ENCODE data around the gene VAT1L.

The VAT1L gene

DNA sequence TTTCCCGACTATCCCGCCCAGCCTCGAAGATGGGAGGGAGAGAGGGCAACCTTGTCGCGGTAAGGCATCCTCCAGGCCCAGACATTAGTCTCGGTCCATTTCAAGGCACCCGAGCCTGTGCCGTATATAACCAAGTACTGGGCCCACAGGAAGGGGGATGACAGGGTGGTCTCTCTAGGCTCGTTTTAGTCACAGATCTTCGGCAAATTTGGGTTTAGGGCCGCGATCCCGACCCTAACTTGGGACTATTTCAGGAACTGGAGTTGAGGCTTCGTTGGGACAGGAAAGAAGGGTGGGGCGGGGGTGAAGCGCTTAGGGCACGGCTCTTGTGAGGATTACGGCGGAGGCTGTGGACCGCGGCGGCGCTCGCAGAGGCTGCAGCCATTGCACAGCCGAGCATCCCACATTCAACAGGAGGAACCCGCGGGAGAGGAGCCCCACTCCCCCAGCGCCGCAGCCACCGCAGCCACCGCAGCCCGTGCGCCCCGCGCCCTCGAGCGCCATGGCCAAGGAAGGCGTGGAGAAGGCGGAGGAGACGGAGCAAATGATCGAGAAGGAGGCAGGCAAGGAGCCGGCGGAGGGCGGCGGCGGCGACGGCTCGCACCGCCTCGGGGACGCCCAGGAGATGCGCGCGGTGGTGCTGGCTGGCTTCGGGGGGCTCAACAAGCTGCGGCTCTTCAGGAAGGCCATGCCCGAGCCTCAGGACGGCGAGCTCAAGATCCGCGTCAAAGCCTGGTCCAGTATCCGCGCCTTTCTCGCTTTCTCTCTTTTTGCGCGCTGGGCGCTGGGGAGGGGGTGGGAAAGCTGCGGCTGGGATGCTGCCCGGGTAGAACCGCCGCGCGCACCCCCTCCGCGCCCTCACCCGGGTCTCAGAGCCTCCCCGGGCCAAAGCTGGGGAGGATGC, at the start of gene VAT1L:
Gene VAT1L, plus strand, starts transcription at position 384 of the 904 bp plus-strand sequence. Its CDS starts 119 bp downstream, at position 503.
- no peak for DNase-seq (ENCODE audit: low read depth)

GRCh38 chr16:77738706-77739558, 49.4 kb upstream of the VAT1L start:
- DNase-seq (ENCODE audit: low read depth) = no peak

- no peak for DNase-seq (ENCODE audit: low read depth)
Measured at GRCh38 chr16:77739559-77739892, 48.8 kb upstream of the VAT1L start.

DNA sequence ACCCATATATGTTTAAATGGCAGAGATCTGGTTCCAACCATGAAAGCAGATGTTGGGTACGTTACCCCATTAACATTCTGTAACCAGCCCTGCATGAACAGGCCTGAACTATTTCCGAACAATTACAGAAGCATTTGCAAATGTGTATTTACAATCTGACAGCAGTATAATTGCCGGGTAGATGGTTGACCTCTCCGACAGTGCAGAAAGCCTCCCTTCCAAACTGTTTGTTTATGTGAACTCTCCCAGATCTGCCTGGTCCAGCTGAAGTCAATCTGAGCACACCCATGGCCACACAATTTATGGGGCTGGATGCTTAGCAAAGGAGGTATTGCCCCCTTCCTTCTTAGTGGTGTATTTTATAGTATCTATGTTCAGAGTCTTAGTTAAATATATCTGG, 44.2 kb upstream of the VAT1L start:
- no peak for DNase-seq (ENCODE audit: low read depth)

GRCh38 chr16:77745972-77746371, 42.4 kb upstream of the VAT1L start:
- DNase-seq (ENCODE audit: low read depth) = no peak

- DNase-seq (ENCODE audit: low read depth) = no peak
Measured at GRCh38 chr16:77748421-77749005, 39.9 kb upstream of the VAT1L start.

- no peak for DNase-seq (ENCODE audit: low read depth)
Measured at GRCh38 chr16:77749415-77749814, 38.9 kb upstream of the VAT1L start.

DNA sequence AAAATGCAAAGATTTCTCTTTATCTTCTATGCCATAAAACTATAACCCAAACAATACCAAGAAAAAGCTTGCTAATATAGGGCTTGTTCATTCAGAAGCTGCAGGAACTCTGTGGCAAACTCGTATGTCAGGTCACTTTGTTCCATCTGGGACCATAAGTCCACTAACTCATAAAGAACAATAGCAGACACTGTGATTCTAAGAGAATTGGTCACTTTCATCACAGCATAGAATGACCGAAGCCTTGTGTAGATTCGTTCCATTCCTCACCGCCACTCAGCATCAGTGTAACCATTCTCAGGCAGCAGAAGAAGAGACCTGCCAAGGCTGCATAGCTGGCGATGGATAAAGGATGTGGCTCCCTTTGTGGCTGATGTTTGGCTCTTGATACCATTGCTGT, 30.3 kb upstream of the VAT1L start:
- DNase-seq (ENCODE audit: low read depth) = no peak

DNA sequence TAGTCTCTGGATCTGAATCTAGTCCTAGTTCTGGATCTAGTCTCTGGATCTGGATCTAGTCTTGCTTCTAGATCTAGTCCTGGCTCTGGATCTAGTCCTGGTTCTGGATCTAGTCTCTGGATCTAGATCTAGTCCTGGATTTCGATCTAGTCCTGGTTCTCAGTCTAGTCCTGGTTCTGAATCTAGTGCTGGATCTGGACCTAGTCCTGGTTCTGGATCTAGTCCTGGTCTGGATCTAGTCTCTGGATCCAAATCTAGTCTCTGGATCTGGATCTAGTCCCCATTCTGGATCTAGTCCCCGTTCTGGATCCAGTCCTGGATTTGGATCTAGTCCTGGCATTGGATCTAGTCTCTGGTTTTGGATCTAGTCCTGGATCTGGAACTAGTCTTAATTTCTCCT, 29.9 kb upstream of the VAT1L start:
- DNase-seq (ENCODE audit: low read depth) = no peak

DNA sequence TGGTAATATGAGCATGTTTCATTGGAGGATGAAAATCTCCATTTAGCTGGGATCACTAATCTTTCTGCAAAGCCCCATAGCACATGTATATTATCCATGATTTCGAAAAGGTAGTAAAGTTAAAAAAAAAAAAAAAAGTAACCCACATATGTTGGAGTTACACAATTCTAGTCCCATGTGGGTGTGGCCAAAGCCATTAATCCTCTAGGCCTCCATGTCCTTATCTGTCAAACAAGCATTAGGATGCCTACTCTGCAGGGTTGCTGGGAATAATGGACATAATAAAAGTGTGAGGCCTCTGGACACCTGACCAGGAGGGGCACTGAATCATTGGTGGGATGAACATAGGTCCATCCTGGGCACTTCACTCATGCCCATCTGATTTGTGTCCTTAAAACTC, 29.2 kb upstream of the VAT1L start:
- DNase-seq (ENCODE audit: low read depth) = no peak

DNA sequence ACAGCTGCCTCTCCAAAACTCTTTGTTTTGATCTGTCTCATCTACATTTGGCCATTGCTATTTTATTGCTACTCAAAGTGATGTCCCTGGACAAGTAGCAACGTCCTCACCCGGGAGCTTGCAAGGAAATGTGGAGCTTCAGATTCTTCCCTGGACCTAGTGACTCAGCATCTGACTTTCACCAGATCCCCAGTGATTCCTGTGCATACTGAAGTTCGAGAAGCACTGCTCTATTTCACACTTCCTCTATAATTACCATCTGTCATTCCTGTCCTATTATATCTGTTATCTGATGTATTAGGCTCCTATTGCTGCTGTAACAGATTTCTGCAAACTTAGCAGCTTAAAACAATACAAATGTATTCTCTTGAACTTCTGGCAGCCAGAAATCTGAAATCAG, 28.5 kb upstream of the VAT1L start:
- no peak for DNase-seq (ENCODE audit: low read depth)

- no peak for DNase-seq (ENCODE audit: low read depth)
Measured at GRCh38 chr16:77760800-77761199, 27.6 kb upstream of the VAT1L start.

DNA sequence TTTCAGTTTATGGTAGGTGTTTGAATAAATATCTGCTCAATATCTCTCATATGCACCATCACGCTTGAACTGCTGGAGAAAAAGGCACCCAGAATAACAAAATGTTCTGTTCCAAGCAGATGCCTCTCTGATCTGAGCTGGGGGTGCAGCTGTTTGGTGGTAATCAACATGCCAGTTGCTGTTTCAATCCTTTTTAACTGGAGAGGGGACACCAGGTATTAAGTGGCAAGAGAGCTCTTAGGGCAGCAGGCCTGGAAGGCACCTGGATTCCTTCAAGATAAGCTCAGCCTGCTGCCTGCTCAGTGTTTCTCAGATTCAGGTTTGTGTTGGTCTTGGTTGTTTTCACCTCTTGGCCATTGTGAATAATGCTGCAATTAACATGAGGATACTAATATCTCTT, 27.2 kb upstream of the VAT1L start:
- no peak for DNase-seq (ENCODE audit: low read depth)

- no peak for DNase-seq (ENCODE audit: low read depth)
Measured at GRCh38 chr16:77762262-77762661, 26.1 kb upstream of the VAT1L start.

DNA sequence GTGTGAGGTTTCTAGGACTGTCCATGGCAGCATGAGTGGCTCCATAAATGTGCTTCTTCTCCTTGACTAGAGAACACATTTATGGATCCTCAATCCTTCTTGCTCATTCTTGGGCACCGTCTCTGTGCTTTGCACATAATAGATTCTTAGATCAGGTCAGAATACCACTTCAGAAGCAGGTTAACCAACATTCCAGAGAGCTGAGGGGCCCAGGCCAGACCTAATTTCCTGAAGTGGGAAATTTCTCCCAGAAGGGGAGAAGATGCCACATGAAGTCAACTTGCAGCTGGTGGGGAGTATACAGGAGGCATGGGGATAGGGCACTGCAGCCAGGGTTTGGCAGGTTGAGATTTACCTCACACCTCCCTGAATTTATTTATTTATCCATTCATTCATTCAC, 24.4 kb upstream of the VAT1L start:
- DNase-seq (ENCODE audit: low read depth) = no peak

- DNase-seq (ENCODE audit: low read depth) = no peak
Measured at GRCh38 chr16:77767211-77767610, 21.2 kb upstream of the VAT1L start.

GRCh38 chr16:77767826-77768225, 20.5 kb upstream of the VAT1L start:
- DNase-seq (ENCODE audit: low read depth) = no peak

DNA sequence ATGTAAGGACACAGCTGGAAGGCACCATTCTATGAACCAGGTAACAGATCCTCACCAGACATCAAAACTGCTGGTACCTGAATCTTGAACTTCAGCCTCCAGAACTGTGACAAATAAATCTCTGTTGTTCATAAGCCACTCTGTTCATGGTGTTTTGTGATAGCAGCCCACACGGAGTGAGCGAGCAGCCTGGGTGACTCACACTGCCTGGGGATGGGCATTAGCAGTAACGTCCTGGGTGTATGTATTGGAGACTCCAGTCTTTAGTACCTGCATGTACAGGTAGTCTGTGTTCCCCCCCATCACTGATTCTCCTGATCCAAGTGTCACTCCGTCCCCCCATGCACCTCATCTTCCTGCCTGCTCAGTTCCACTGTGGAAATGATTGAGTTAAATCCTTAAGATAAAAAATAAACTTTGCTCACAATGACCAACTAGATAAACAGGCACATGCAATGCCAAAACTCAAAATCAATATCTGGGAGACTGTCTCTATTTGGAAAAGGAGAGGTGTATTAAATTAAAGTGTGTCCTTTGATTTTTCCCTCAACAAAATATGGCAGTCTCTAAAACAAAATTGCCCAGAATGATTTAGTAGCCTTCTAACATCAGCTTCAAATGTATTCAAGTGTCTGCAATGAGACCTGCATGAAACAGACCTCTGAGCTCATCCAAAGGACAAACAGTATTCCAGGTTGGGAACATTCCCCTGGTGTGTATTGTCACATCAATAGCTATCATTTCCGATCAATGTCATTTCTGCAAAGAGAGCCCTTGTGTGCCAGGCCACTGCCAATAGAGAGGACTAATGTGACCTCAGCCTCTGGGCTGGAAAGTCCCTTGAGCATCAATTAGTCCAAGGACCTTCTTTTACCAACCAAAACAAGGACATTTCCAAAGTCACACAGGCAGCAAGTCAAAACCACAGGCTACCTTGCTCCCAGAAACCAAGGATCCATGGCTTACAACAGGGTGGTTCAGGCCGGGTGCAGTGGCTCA, 12.2 kb upstream of the VAT1L start:
- DNase-seq (ENCODE audit: low read depth) = no peak

DNA sequence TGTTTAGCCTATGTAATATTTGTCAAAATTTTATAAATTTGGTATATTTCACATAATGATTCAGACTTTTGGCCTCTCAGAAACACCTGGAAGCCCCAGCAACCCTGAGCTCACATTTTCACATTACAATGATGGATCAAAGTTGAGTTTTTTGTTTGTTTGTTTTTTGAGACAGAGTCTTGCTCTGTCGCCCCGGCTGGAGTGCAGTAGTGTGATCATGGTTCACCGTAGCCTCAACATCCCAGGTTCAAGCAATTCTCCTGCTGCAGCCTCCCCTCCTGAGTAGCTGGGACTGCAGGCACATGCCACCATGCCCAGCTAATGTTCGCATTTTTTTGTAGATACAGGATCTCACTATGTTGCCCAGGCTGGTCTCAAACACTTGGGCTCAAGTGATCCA, 10.6 kb upstream of the VAT1L start:
- DNase-seq (ENCODE audit: low read depth) = no peak

DNA sequence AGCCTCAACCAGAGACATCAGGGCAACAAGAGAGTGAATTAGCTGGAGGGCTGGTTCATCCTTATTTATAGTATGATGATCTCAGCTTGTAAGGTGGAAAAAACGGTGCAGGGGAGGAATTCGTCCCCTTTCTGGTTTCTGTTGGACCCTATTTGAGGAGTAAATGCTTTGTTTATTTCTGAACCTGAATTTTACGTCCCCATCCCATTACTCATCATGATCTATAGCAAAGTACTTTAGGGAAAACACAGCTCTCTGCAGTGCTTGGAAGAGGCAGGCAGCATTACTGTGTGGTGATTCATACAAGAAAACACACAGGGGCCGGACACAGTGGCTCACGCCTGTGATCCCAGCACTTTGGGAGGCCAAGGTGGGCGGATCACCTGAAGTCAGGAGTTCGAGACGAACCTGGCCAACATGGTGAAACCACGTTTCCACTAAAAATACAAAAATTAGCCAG, 8.0 kb upstream of the VAT1L start:
- DNase-seq (ENCODE audit: low read depth) = no peak

DNA sequence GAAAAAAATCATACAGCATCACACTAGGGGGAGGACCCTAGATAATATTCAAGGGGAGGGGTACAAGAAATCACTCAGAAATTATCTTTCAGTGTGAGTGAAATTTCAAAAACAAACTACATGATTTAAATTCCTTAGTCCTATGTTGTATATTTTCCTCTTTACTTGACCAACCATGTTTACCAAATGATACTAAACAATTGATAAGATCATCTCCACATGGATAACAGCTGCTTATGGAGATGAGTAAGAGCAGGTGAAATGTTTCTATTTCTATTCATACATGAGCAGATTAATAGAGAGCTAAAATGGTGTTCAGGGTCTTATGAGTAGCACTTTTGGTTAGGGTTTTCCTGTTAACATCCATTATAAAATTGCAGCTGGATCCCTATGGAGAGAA, 7.3 kb upstream of the VAT1L start:
- no peak for DNase-seq (ENCODE audit: low read depth)

DNA sequence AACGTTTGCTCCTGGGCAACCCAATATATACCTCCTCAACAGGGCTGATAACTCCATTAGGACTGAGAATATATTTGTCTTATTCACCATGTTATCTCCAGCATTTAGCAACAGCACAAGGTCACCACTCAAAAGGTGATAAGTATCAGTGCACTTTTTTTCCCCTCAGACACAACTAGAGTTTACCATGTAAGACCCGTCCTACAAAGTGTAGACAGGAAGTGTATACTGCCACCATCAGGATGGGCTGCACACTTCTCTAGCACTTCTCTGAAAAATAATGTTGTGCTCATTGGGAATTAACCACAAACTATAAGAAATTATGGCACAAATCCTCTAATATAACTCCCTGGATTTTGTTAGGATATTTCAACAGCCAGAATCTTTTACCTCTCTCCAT, 5.7 kb upstream of the VAT1L start:
- DNase-seq (ENCODE audit: low read depth) = no peak
